A673 (cell line): ENCODE data around the gene UNKL. TPM values are rescaled to one million over a fixed set of nuclear protein-coding genes. Genes with fewer than 3 reads are reported as not detected.

Experiments used
- BruUV-seq: library from RNA; stranded (reverse); fragments of 400-500 nt; replicated peaks from 2 replicates; lab custom pipeline; 2021; lab: Mats Ljungman, UMichigan
- CTCF ChIA-PET: fragments of 300-600 bp; sonication (Branson Sonifier 250); formaldehyde crosslinking; loops from one replicate; lab custom pipeline; 2022; ENCODE audit warnings: antibody characterized with exemption; lab: Charles Lee
- POLR2A ChIA-PET: fragments of 300-600 bp; sonication (Branson Sonifier 250); formaldehyde crosslinking; loops from one replicate; lab custom pipeline; 2022; ENCODE audit warnings: antibody characterized with exemption; ENCODE audit not compliant: low non-redundant PET; lab: Charles Lee
- DNase-seq: peaks from one replicate; pipeline ENCODE4 v3.0.0-alpha.2; 2015; ENCODE audit warnings: low spot score
- H3K27ac ChIP-seq: fragments of 200-600 bp; sonication (generic); 2 replicates; pipeline ENCODE4 v1.5.1; 2016; ENCODE audit warnings: mixed run types, low read depth, mild to moderate bottlenecking, mixed read lengths, antibody characterized with exemption, low read length; ENCODE audit not compliant: poor library complexity, severe bottlenecking
- H3K27me3 ChIP-seq: fragments of 200-600 bp; sonication (generic); replicated peaks from 2 replicates; pipeline ENCODE4 v1.6.1; 2017; ENCODE audit warnings: mixed run types, low read depth, mild to moderate bottlenecking, mixed read lengths, antibody characterized with exemption, low read length; ENCODE audit not compliant: insufficient read depth, poor library complexity
- H3K36me3 ChIP-seq: fragments of 200-600 bp; sonication (generic); 2 replicates; pipeline ENCODE4 v1.6.1; 2016; ENCODE audit warnings: mixed run types, mild to moderate bottlenecking, mixed read lengths, antibody characterized with exemption, low read length; ENCODE audit not compliant: insufficient read depth, poor library complexity, severe bottlenecking
- H3K4me1 ChIP-seq: fragments of 200-600 bp; sonication (generic); 2 replicates; pipeline ENCODE4 v1.6.1; 2017; ENCODE audit warnings: mixed run types, mild to moderate bottlenecking, mixed read lengths, antibody characterized with exemption, low read length; ENCODE audit not compliant: insufficient read depth, poor library complexity, severe bottlenecking
- H3K4me3 ChIP-seq: fragments of 200-600 bp; sonication (generic); 2 replicates; pipeline ENCODE4 v1.5.1; 2016; ENCODE audit warnings: low read depth, mixed run types, mild to moderate bottlenecking, mixed read lengths, low read length; ENCODE audit not compliant: poor library complexity, severe bottlenecking
- H3K9me3 ChIP-seq: fragments of 200-600 bp; sonication (generic); 2 replicates; pipeline ENCODE4 v1.6.1; 2016; ENCODE audit warnings: mixed run types, low read depth, mild to moderate bottlenecking, mixed read lengths, antibody characterized with exemption, low read length; ENCODE audit not compliant: poor library complexity, severe bottlenecking
- CTCF ChIP-seq: fragments of 300-800, 200-600 bp; sonication (generic); conservative IDR thresholded peaks from 2 replicates; pipeline ENCODE4 v1.5.1; 2017; ENCODE audit warnings: low read depth, mild to moderate bottlenecking, antibody characterized with exemption, low read length, moderate library complexity, mixed read lengths
- EZH2 ChIP-seq: fragments of 200-600 bp; sonication (generic); IDR thresholded peaks from 2 replicates; pipeline ENCODE4 v1.6.1; 2017; ENCODE audit warnings: borderline replicate concordance, low read depth, mild to moderate bottlenecking, mixed read lengths, antibody characterized with exemption, low read length; ENCODE audit not compliant: poor library complexity, severe bottlenecking
- intact Hi-C: fragments of 100-400 bp; cut with micrococcal nuclease; formaldehyde crosslinking; loops from one replicate; pipeline ENCODE4 v1.10.0; 2022; ENCODE audit not compliant: unreplicated experiment
- total RNA-seq: library from RNA; stranded (reverse); gene quantifications from 2 replicates; pipeline ENCODE4 v1.2.3, GENCODE V29; 2021

Gene UNKL
- total RNA-seq, 1 experiment from 2014 or later, result 88.5 TPM

- no peaks in the 10 kb centered on the region for H3K9me3 ChIP-seq
- TF ChIP-seq CTCF (no peak), EZH2 (no peak)
- no peaks in the 10 kb centered on the region for H3K27me3 ChIP-seq
- intact Hi-C loops, result no loop called here
- H3K4me1 ChIP-seq, result peaks cover 10% of the 10 kb centered on the region
- POLR2A ChIA-PET, result interaction anchor here (0.6 kb wide), 1 partner anchor 39 kb away, joined by 3 read pairs; no protein-coding TSS in a partner anchor
- CTCF ChIA-PET, result no interaction called here
- no peak for DNase-seq
- H3K36me3 ChIP-seq, result no peaks in the 10 kb centered on the region
- no peak overlapping the region for H3K4me3 ChIP-seq
- no peak overlapping the region for H3K27ac ChIP-seq
- no TSS peak for BruUV-seq
Observed at GRCh38 chr16:1416521-1416941, 2.0 kb upstream of the UNKL start.

- peak overlapping the region; percentile 89 for H3K4me3 ChIP-seq
- ChIA-PET CTCF (no interaction called here), POLR2A (no interaction called here)
- H3K9me3 ChIP-seq, result no peaks in the 10 kb centered on the region
- H3K27ac ChIP-seq, result peak overlapping the region; percentile 72
- no peaks in the 10 kb centered on the region for H3K36me3 ChIP-seq
- H3K4me1 ChIP-seq, result peaks cover 4% of the 10 kb centered on the region
- intact Hi-C loops, result no loop called here
- BruUV-seq, result no TSS peak
- peak; percentile 74 for DNase-seq
- no peaks in the 10 kb centered on the region for H3K27me3 ChIP-seq
- TF ChIP-seq CTCF (peak; percentile 86), EZH2 (no peak)
Observed at GRCh38 chr16:1413684-1414531, 596 bp downstream of the UNKL start.

- ChIA-PET POLR2A (no interaction called here), CTCF (no interaction called here)
Observed at GRCh38 chr16:1412847-1413246, 1.7 kb downstream of the UNKL start.

More at GRCh38 chr16:1412847-1413246, 1.7 kb downstream of the UNKL start:
- H3K36me3 ChIP-seq, result no peaks in the 10 kb centered on the region
- intact Hi-C loops, result no loop called here
- H3K4me1 ChIP-seq, result peaks cover 5% of the 10 kb centered on the region
- TSS peak; percentile 8 for BruUV-seq
- TF ChIP-seq EZH2, result no peak
- TF ChIP-seq CTCF, result no peak
- no peaks in the 10 kb centered on the region for H3K9me3 ChIP-seq
- no peaks in the 10 kb centered on the region for H3K27me3 ChIP-seq
- no peak for DNase-seq
- H3K4me3 ChIP-seq, result no peak overlapping the region
- no peak overlapping the region for H3K27ac ChIP-seq
